K562 (cell line): ENCODE data around the gene SPSB1. TPM values are rescaled to one million over a fixed set of nuclear protein-coding genes. Genes with fewer than 3 reads are reported as not detected.

Source experiments
- ARID1B ChIP-seq: fragments of 450-650 bp; IDR thresholded peaks from 2 replicates; pipeline ENCODE4 v1.6.1; 2016; ENCODE audit warnings: antibody characterized with exemption, mild to moderate bottlenecking, inconsistent platforms
- CBFB ChIP-seq: sonication (generic); formaldehyde crosslinking; IDR thresholded peaks from 2 replicates; pipeline ENCODE4 v1.4.0; 2020; ENCODE audit warnings: mild to moderate bottlenecking, missing genetic modification reagents
- FOXA1 ChIP-seq: fragments of 450-650 bp; IDR thresholded peaks from 2 replicates; pipeline ENCODE4 v1.6.1; 2016; ENCODE audit warnings: mild to moderate bottlenecking, borderline replicate concordance
- HLTF ChIP-seq: fragments of 450-650 bp; IDR thresholded peaks from 2 replicates; pipeline ENCODE4 v1.6.1; 2016
- JUND ChIP-seq, 2 experiments: IDR thresholded peaks; 2 replicates in 1 of 2; 3 replicates in 1 of 2; pipeline ENCODE4 v1.6.1; 2011; ENCODE audit warnings: borderline replicate concordance in 2 of 2, low read depth in 2 of 2, low read length in 2 of 2, improper control_type of control experiment in 1 of 2, missing biosample characterization in 1 of 2, missing genetic modification characterization in 1 of 2, missing genetic modification reagents in 1 of 2
- MBD2 ChIP-seq: sonication (generic); IDR thresholded peaks from 2 replicates; pipeline ENCODE4 v1.6.1; 2016; ENCODE audit warnings: low read depth, borderline replicate concordance
- MEF2A ChIP-seq: IDR thresholded peaks from 2 replicates; pipeline ENCODE4 v1.6.1; 2011; ENCODE audit warnings: low read depth, mild to moderate bottlenecking, low read length, moderate library complexity; ENCODE audit not compliant: control insufficient read depth
- MYNN ChIP-seq, 2 experiments: sonication (generic); formaldehyde crosslinking in 1 of 2; IDR thresholded peaks; 2 replicates each; pipeline versions ENCODE4 v1.5.0 to v1.6.1; 2016 to 2020; ENCODE audit warnings: antibody characterized with exemption in 1 of 2, missing genetic modification reagents in 1 of 2
- NEUROD1 ChIP-seq: fragments of 150-350 bp; IDR thresholded peaks from 2 replicates; pipeline ENCODE4 v1.6.1; 2014; ENCODE audit warnings: borderline replicate concordance, low read length, low read depth; ENCODE audit not compliant: partially characterized antibody
- NFXL1 ChIP-seq: fragments of 450-650 bp; formaldehyde crosslinking; IDR thresholded peaks from 2 replicates; pipeline ENCODE4 v1.4.0; 2021; ENCODE audit warnings: mild to moderate bottlenecking
- RCOR1 ChIP-seq, 2 experiments: IDR thresholded peaks; 2 replicates each; pipeline ENCODE4 v1.6.1; 2012; ENCODE audit warnings: low read depth in 2 of 2, low read length in 2 of 2, borderline replicate concordance in 1 of 2, improper control_type of control experiment in 1 of 2
- SMARCA4 ChIP-seq: fragments of 450-650 bp; IDR thresholded peaks from 2 replicates; pipeline ENCODE4 v1.6.1; 2016
- SMARCE1 ChIP-seq: fragments of 450-650 bp; IDR thresholded peaks from 2 replicates; pipeline ENCODE4 v1.7.1; 2016; ENCODE audit warnings: mild to moderate bottlenecking
- SNIP1 ChIP-seq: fragments of 450-650 bp; IDR thresholded peaks from 2 replicates; pipeline ENCODE4 v1.7.1; 2017; ENCODE audit warnings: low read depth, mild to moderate bottlenecking
- TEAD4 ChIP-seq, 2 experiments: sonication (generic) in 1 of 2; formaldehyde crosslinking in 1 of 2; IDR thresholded peaks; 2 replicates each; pipeline versions ENCODE4 v1.6.1 to v1.8.0; 2012 to 2022; ENCODE audit warnings: borderline replicate concordance in 1 of 2, inconsistent platforms in 1 of 2, low read length in 1 of 2, mild to moderate bottlenecking in 1 of 2, missing genetic modification reagents in 1 of 2
- ZNF174 ChIP-seq: fragments of 250-450 bp; sonication (Bioruptor Pico); IDR thresholded peaks from 2 replicates; pipeline ENCODE4 v1.4.0; 2020; ENCODE audit warnings: mild to moderate bottlenecking
- ZNF408 ChIP-seq: fragments of 250-450 bp; sonication (Bioruptor Pico); IDR thresholded peaks from 2 replicates; pipeline ENCODE4 v1.4.0; 2020; ENCODE audit warnings: low read depth, mild to moderate bottlenecking, moderate library complexity
- polyA plus RNA-seq, 8 experiments: library from polyadenylated mRNA; depleted of rRNA in 4 of 8; stranded (reverse) in 5 of 8; unstranded in 3 of 8; fragments of >200 nt; fragmentation: Nextera tagmentation in 2 of 8; fragmentation: Illumina TruSeq in 1 of 8; extraction: Ambion mirVana in 2 of 8; extraction: Trizol in 1 of 8; gene quantifications; 2 replicates each; pipeline versions ENCODE4 v1.2.1 to v1.2.3, GENCODE V29; 2011 to 2014; ENCODE audit warnings: inconsistent platforms in 1 of 8, missing spikeins in 1 of 8
- total RNA-seq, 7 experiments: library from RNA; depleted of rRNA in 6 of 7; stranded (reverse); fragments of >200 nt in 6 of 7; fragmentation: Illumina TruSeq in 2 of 7; extraction: Trizol in 2 of 7; gene quantifications; 2 replicates each; pipeline versions ENCODE4 v1.2.1 to v1.2.3, GENCODE V29; 2011 to 2021; ENCODE audit warnings: low replicate concordance in 1 of 7
- TF ChIP-seq, protein P1 (sequence below): fragments of 450-650 bp; formaldehyde crosslinking; IDR thresholded peaks from 2 replicates; pipeline ENCODE4 v1.4.0; 2020; ENCODE audit warnings: mild to moderate bottlenecking
- TF ChIP-seq, protein P2 (sequence below), 3 experiments: fragments of 200-800 bp in 1 of 3; sonication (Bioruptor generic) in 1 of 3; sonication (generic) in 1 of 3; formaldehyde crosslinking in 1 of 3; IDR thresholded peaks; 2 replicates each; pipeline versions ENCODE4 v1.6.1 to v1.8.0; 2016 to 2022; ENCODE audit warnings: mild to moderate bottlenecking in 2 of 3, missing compliant biosample characterization in 2 of 3, missing genetic modification characterization in 2 of 3, missing genetic modification reagents in 1 of 3
- TF ChIP-seq, protein P3 (sequence below): fragments of 450-650 bp; formaldehyde crosslinking; IDR thresholded peaks from 2 replicates; pipeline ENCODE4 v1.4.0; 2022; ENCODE audit warnings: missing genetic modification characterization
- TF ChIP-seq, protein P4 (sequence below): fragments of 200-800 bp; sonication (Bioruptor generic); IDR thresholded peaks from 2 replicates; pipeline ENCODE4 v1.6.1; 2017; ENCODE audit warnings: missing genetic modification characterization, missing compliant biosample characterization
- TF ChIP-seq, protein P5 (sequence below): fragments of 450-650 bp; formaldehyde crosslinking; IDR thresholded peaks from 2 replicates; pipeline ENCODE4 v1.4.0; 2020; ENCODE audit warnings: mild to moderate bottlenecking, moderate library complexity

The SPSB1 gene
- total and polyA plus RNA-seq, 9 of the 15 experiments (the other 6 are each of a cell fraction or from before 2014, with no cell fraction given): 0.06 to 0.35 (median 0.14) TPM; not detected in 6

DNA sequence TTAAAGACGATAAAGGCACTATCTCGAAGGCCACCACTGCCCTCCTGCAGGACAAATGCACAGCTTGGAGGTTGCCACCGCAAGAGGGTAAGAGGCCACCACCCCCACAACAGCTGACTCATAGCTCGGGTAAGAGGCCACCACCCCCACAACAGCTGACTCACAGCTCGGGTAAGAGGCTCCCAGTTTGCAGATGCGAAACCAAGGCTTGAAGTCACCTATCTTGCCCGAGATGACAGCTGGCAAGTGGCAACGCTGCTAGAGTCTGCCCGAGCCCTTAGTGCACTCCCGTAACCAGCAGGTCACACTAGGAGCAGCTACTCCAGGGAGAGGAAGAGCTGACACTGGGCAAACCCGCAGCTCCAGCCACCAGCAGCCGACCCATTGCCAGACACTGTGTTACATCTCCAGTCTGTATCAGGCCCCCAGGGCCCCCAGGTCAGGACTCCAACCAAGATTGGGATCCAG lies 17.1 kb upstream of the SPSB1 start (continued):
- TF ChIP-seq RCOR1 (IDR thresholded peaks at IDR 0.05; ENCODE audit: borderline replicate concordance in 1 of 2, low read depth in 2 of 2, low read length in 2 of 2) (peak in 1 of 2 experiments; percentile 89; a peak in 2 of 4 replicates), ARID1B (peak; percentile 81), TEAD4 (IDR thresholded peaks at IDR 0.05; ENCODE audit: low read length) (peak; percentile 58), TEAD4 (CRISPR knock-in tag; IDR thresholded peaks at IDR 0.05; ENCODE audit: borderline replicate concordance) (no peak), MBD2 (0 out of 2 replicates have a peak, but pooled peaks have one; percentile 27), SMARCA4 (peak; percentile 79; the same call in 1 of the 2 replicates), MYNN (IDR thresholded peaks at IDR 0.05) (peak; percentile 90), MYNN (CRISPR knock-in tag; IDR thresholded peaks at IDR 0.05) (no peak), SNIP1 (no peak), SMARCE1 (peak; percentile 75), CBFB (CRISPR knock-in tag) (no peak), ZNF174 (CRISPR knock-in tag) (no peak), FOXA1 (no peak), HLTF (no peak), MEF2A (no peak), ZNF408 (CRISPR knock-in tag) (no peak), NFXL1 (no peak), JUND (IDR thresholded peaks at IDR 0.05; ENCODE audit: borderline replicate concordance, low read depth, low read length) (peak; percentile 93), JUND (tag; IDR thresholded peaks at IDR 0.05; ENCODE audit: borderline replicate concordance, low read depth, low read length) (peak; percentile 86; the same call in 2 of the 3 replicates), NEUROD1 (peak; percentile 77)
- TF ChIP-seq, protein P1, sequence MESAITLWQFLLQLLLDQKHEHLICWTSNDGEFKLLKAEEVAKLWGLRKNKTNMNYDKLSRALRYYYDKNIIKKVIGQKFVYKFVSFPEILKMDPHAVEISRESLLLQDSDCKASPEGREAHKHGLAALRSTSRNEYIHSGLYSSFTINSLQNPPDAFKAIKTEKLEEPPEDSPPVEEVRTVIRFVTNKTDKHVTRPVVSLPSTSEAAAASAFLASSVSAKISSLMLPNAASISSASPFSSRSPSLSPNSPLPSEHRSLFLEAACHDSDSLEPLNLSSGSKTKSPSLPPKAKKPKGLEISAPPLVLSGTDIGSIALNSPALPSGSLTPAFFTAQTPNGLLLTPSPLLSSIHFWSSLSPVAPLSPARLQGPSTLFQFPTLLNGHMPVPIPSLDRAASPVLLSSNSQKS (CRISPR knock-in tag): no peak
- TF ChIP-seq, protein P2, sequence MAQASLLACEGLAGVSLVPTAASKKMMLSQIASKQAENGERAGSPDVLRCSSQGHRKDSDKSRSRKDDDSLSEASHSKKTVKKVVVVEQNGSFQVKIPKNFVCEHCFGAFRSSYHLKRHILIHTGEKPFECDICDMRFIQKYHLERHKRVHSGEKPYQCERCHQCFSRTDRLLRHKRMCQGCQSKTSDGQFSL (CRISPR knock-in tag; IDR thresholded peaks at IDR 0.05): peak; percentile 78
- TF ChIP-seq, protein P2 (tag; IDR thresholded peaks at IDR 0.05): no peak
- TF ChIP-seq, protein P3, sequence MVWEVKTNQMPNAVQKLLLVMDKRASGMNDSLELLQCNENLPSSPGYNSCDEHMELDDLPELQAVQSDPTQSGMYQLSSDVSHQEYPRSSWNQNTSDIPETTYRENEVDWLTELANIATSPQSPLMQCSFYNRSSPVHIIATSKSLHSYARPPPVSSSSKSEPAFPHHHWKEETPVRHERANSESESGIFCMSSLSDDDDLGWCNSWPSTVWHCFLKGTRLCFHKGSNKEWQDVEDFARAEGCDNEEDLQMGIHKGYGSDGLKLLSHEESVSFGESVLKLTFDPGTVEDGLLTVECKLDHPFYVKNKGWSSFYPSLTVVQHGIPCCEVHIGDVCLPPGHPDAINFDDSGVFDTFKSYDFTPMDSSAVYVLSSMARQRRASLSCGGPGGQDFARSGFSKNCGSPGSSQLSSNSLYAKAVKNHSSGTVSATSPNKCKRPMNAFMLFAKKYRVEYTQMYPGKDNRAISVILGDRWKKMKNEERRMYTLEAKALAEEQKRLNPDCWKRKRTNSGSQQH (CRISPR knock-in tag): no peak
- TF ChIP-seq, protein P4, sequence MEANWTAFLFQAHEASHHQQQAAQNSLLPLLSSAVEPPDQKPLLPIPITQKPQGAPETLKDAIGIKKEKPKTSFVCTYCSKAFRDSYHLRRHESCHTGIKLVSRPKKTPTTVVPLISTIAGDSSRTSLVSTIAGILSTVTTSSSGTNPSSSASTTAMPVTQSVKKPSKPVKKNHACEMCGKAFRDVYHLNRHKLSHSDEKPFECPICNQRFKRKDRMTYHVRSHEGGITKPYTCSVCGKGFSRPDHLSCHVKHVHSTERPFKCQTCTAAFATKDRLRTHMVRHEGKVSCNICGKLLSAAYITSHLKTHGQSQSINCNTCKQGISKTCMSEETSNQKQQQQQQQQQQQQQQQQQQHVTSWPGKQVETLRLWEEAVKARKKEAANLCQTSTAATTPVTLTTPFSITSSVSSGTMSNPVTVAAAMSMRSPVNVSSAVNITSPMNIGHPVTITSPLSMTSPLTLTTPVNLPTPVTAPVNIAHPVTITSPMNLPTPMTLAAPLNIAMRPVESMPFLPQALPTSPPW (CRISPR knock-in tag): peak; percentile 50; the same call in 1 of the 2 replicates
- TF ChIP-seq, protein P5, sequence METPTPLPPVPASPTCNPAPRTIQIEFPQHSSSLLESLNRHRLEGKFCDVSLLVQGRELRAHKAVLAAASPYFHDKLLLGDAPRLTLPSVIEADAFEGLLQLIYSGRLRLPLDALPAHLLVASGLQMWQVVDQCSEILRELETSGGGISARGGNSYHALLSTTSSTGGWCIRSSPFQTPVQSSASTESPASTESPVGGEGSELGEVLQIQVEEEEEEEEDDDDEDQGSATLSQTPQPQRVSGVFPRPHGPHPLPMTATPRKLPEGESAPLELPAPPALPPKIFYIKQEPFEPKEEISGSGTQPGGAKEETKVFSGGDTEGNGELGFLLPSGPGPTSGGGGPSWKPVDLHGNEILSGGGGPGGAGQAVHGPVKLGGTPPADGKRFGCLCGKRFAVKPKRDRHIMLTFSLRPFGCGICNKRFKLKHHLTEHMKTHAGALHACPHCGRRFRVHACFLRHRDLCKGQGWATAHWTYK (CRISPR knock-in tag): no peak
